ENCODE results near the gene CENPV.

The CENPV gene

DNA sequence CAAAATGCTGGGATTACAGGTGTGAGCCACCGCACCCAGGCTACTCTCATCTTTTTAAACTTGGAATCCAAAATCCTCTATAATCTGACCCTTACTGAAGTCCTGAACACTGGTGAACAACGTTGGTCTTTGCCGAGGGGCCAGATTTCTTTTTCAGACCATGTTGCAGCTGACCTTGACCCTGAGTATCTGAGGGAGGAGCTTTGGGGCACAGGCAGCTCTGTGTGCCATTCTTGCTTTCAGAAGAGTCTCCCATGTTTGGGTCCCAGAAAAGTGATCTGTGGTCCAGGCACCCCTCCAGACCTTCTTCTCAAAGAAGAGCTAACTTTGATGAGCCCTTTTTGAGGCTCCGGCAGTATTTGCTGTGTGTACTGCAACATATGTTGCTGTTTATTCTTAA, 50.4 kb downstream of the CENPV start:
- no peak overlapping the region for H3K27ac ChIP-seq (ENCODE audit: low read depth, low read length)
- no peaks in the 10 kb centered on the region for H3K9me2 ChIP-seq (replicated peaks; ENCODE audit: control insufficient read depth, low read length)
- H3K4me3 ChIP-seq (ENCODE audit: low read length) = no peak overlapping the region
- no peaks in the 10 kb centered on the region for H3K9me3 ChIP-seq (ENCODE audit: control insufficient read depth, insufficient read depth, low read length)
- H3K4me1 ChIP-seq (ENCODE audit: control insufficient read depth, low read length) = no peaks in the 10 kb centered on the region
- H3K4me2 ChIP-seq (ENCODE audit: low read length) = no peak overlapping the region
- TF ChIP-seq CTCF (IDR thresholded peaks at IDR 0.05; ENCODE audit: low read depth, low read length, poor library complexity, severe bottlenecking) (no peak), EZH2phosphoT487 (IDR thresholded peaks at IDR 0.05; ENCODE audit: borderline replicate concordance, low read length) (no peak)
- H4K20me1 ChIP-seq (ENCODE audit: control insufficient read depth, insufficient read depth, low read depth, low read length) = no peaks in the 10 kb centered on the region
- H3K27me3 ChIP-seq (ENCODE audit: control insufficient read depth, low read length) = no peaks in the 10 kb centered on the region
- H3K79me2 ChIP-seq (ENCODE audit: control insufficient read depth, low read length) = no peaks in the 10 kb centered on the region
- H3K36me3 ChIP-seq (ENCODE audit: control insufficient read depth, low read length) = no peaks in the 10 kb centered on the region
- H3F3A ChIP-seq (ENCODE audit: control insufficient read depth, insufficient read depth) = no peaks in the 10 kb centered on the region; the same call in 1 of the 2 replicates

DNA sequence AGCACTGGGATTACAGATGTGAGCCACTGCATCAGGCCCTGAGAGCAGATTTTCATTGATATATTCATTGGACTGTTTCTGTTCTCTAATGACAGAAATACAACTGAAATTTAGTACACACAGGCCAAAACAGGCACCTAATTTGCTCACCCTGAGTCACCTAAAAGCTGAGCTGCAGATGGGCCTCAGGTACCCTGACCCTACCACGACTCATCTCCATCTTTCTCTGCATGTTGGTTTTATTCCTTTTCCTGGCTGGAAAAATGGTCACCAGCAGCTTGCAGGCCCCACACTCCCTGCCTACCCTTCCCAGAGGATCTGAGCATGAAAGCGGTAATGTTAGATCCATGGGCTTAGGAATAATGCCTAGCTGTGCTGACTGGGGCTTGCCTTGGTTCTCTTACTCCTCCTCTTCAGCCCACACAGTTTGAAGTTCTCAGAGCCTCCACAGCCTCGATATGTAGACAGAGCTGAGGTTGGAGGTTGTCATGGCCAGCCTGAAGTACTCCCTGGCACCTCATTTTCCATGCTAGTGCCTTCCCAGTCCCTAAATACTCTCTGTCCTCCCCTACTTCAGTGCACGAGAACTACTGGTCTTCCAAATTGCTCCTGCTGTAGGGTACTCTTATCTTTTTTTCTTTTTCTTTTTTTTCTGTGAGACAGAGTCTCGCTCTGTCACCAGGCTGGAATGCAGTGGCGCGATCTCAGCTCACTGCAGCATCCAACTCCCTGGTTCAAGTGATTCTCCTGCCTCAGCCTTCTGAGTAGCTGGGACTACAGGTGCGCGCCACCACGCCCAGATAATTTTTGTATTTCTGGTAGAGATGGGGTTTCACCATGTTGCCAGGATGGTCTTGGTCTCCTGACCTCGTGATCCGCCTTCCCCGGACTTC, 51.1 kb downstream of the CENPV start:
- H3F3A ChIP-seq (ENCODE audit: control insufficient read depth, insufficient read depth) = no peaks in the 10 kb centered on the region; the same call in 1 of the 2 replicates
- no peaks in the 10 kb centered on the region for H3K4me1 ChIP-seq (ENCODE audit: control insufficient read depth, low read length)
- H3K27me3 ChIP-seq (ENCODE audit: control insufficient read depth, low read length) = no peaks in the 10 kb centered on the region
- H3K36me3 ChIP-seq (ENCODE audit: control insufficient read depth, low read length) = no peaks in the 10 kb centered on the region
- no peaks in the 10 kb centered on the region for H3K9me3 ChIP-seq (ENCODE audit: control insufficient read depth, insufficient read depth, low read length)
- H3K79me2 ChIP-seq (ENCODE audit: control insufficient read depth, low read length) = no peaks in the 10 kb centered on the region
- H3K4me2 ChIP-seq (ENCODE audit: low read length) = no peak overlapping the region
- TF ChIP-seq CTCF (IDR thresholded peaks at IDR 0.05; ENCODE audit: low read depth, low read length, poor library complexity, severe bottlenecking) (no peak), EZH2phosphoT487 (IDR thresholded peaks at IDR 0.05; ENCODE audit: borderline replicate concordance, low read length) (no peak)
- H3K9me2 ChIP-seq (replicated peaks; ENCODE audit: control insufficient read depth, low read length) = no peaks in the 10 kb centered on the region
- H3K27ac ChIP-seq (ENCODE audit: low read depth, low read length) = no peak overlapping the region
- no peak overlapping the region for H3K4me3 ChIP-seq (ENCODE audit: low read length)
- no peaks in the 10 kb centered on the region for H4K20me1 ChIP-seq (ENCODE audit: control insufficient read depth, insufficient read depth, low read depth, low read length)

DNA sequence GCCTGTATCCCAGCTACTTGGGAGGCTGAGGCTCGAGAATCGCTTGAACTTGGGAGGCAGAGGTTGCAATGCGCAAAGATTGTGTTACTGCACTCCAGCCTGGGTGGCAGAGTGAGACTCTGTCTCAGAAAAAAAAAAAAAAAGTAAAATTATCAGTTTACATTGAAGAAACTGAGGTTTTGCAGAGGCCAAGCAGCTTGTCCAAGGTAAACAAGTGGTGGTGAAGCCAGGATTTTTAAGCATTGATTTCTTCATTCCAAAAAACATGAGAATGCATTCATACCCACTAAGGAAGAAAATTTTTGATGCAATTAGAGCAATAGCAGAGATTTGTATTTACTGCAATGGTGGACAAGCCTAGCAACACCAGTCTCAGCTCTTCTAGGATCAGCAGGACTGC, 52.7 kb downstream of the CENPV start:
- no peaks in the 10 kb centered on the region for H3K36me3 ChIP-seq (ENCODE audit: control insufficient read depth, low read length)
- H3K79me2 ChIP-seq (ENCODE audit: control insufficient read depth, low read length) = no peaks in the 10 kb centered on the region
- H3K4me2 ChIP-seq (ENCODE audit: low read length) = no peak overlapping the region
- H3K27ac ChIP-seq (ENCODE audit: low read depth, low read length) = no peak overlapping the region
- no peaks in the 10 kb centered on the region for H3K4me1 ChIP-seq (ENCODE audit: control insufficient read depth, low read length)
- no peaks in the 10 kb centered on the region for H3K9me3 ChIP-seq (ENCODE audit: control insufficient read depth, insufficient read depth, low read length)
- H3K4me3 ChIP-seq (ENCODE audit: low read length) = no peak overlapping the region
- TF ChIP-seq CTCF (IDR thresholded peaks at IDR 0.05; ENCODE audit: low read depth, low read length, poor library complexity, severe bottlenecking) (no peak), EZH2phosphoT487 (IDR thresholded peaks at IDR 0.05; ENCODE audit: borderline replicate concordance, low read length) (no peak)
- H4K20me1 ChIP-seq (ENCODE audit: control insufficient read depth, insufficient read depth, low read depth, low read length) = no peaks in the 10 kb centered on the region
- no peaks in the 10 kb centered on the region; the same call in 1 of the 2 replicates for H3F3A ChIP-seq (ENCODE audit: control insufficient read depth, insufficient read depth)
- no peaks in the 10 kb centered on the region for H3K27me3 ChIP-seq (ENCODE audit: control insufficient read depth, low read length)
- no peaks in the 10 kb centered on the region for H3K9me2 ChIP-seq (replicated peaks; ENCODE audit: control insufficient read depth, low read length)
